ENCODE data around the gene SRSF4.

DNA sequence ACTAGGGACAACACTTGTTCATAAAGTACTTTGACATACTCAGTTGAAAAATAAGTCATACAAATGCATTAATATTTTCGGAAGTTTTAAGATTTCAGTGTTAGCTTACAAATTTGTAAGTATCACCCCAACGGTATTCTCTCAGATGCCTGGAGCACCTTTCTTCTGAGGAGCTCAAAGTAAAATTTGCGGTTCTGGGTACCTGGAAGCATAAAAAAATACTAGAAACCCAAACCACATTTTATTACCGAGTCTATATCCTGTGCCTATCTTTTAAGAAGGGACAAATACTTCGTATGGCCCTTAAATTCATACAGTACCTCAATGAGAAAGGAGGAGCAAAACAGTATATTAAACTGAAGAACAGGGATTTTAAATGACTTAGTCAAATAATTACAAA lies 10.2 kb downstream of the SRSF4 start:
- TF ChIP-seq, protein P1, sequence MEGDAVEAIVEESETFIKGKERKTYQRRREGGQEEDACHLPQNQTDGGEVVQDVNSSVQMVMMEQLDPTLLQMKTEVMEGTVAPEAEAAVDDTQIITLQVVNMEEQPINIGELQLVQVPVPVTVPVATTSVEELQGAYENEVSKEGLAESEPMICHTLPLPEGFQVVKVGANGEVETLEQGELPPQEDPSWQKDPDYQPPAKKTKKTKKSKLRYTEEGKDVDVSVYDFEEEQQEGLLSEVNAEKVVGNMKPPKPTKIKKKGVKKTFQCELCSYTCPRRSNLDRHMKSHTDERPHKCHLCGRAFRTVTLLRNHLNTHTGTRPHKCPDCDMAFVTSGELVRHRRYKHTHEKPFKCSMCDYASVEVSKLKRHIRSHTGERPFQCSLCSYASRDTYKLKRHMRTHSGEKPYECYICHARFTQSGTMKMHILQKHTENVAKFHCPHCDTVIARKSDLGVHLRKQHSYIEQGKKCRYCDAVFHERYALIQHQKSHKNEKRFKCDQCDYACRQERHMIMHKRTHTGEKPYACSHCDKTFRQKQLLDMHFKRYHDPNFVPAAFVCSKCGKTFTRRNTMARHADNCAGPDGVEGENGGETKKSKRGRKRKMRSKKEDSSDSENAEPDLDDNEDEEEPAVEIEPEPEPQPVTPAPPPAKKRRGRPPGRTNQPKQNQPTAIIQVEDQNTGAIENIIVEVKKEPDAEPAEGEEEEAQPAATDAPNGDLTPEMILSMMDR (IDR thresholded peaks at IDR 0.05): no peak
- no peak for TF ChIP-seq POLR2A (IDR thresholded peaks at IDR 0.05)
